ENCODE results near the gene CLEC10A.
A peak's percentile ranks its signal among the peaks of the same experiment; 100 is the strongest.
"Not testable (repeated sequence)": the region's sequence is repeated elsewhere in the genome, so short reads cannot be mapped to it uniquely, and the experiment has no call there.

The CLEC10A gene

DNA sequence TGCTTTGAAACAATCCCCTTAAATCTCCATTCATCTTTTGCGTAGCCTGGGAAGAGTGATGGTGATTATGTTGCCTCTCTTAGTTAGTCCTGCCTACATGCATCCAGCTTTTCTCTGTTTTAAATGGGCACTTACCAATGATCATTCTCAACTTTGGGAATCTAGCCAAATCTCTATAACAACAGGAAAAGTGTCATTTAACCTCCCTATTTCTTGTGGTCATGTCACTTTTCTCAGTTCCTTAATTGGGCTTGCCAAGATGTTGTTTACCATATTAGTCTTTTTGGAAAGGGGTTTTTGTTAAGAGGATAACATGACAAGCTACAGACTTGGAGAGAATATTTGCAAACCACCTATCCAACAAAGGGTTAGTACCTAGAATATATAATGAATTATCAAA lies 15.6 kb upstream of the CLEC10A start:
- no peak for DNase-seq (ENCODE audit: insufficient read length, low spot score)
- FAIRE-seq, result peak; percentile 78
- TF ChIP-seq SPI1 (IDR thresholded peaks at IDR 0.05; ENCODE audit: low read depth, low read length) (peak; percentile 96), POU2F2 (IDR thresholded peaks at IDR 0.05; ENCODE audit: low read depth, low read length) (no peak), POLR2A (IDR thresholded peaks at IDR 0.05; ENCODE audit: low read depth, low read length) (no peak), TAF1 (IDR thresholded peaks at IDR 0.05; ENCODE audit: low read depth, low read length) (no peak), PAX5 (IDR thresholded peaks at IDR 0.05; ENCODE audit: insufficient read depth, low read length, severe bottlenecking) (no peak), POLR2AphosphoS5 (IDR thresholded peaks at IDR 0.05; ENCODE audit: low read depth, low read length) (no peak)

DNA sequence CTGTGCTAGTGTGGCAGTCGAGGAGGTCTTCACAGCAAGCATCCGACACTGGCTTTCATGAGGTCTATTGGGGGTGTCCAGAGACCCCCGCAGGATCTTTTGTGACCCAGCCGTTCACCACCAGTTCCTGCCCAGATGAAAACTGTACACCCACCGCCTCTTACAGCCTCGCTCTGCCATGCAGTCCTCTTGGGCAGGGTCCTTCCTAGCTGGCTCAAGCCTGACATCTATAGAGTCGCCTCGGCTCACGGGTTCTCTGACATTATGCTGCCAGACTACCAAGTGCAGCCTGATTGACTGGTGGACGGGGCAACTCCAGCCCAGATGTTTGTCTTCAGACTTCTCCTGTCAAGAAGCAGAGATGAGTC lies 14.6 kb upstream of the CLEC10A start:
- FAIRE-seq (no peak), DNase-seq (ENCODE audit: insufficient read length, low spot score) (no peak)
- no peak for TF ChIP-seq TAF1 (IDR thresholded peaks at IDR 0.05; ENCODE audit: low read depth, low read length)
- TF ChIP-seq POU2F2 (IDR thresholded peaks at IDR 0.05; ENCODE audit: low read depth, low read length), result no peak
- TF ChIP-seq POLR2AphosphoS5 (IDR thresholded peaks at IDR 0.05; ENCODE audit: low read depth, low read length), result no peak
- no peak for TF ChIP-seq POLR2A (IDR thresholded peaks at IDR 0.05; ENCODE audit: low read depth, low read length)
- no peak for TF ChIP-seq SPI1 (IDR thresholded peaks at IDR 0.05; ENCODE audit: low read depth, low read length)
- no peak for TF ChIP-seq PAX5 (IDR thresholded peaks at IDR 0.05; ENCODE audit: insufficient read depth, low read length, severe bottlenecking)

DNA sequence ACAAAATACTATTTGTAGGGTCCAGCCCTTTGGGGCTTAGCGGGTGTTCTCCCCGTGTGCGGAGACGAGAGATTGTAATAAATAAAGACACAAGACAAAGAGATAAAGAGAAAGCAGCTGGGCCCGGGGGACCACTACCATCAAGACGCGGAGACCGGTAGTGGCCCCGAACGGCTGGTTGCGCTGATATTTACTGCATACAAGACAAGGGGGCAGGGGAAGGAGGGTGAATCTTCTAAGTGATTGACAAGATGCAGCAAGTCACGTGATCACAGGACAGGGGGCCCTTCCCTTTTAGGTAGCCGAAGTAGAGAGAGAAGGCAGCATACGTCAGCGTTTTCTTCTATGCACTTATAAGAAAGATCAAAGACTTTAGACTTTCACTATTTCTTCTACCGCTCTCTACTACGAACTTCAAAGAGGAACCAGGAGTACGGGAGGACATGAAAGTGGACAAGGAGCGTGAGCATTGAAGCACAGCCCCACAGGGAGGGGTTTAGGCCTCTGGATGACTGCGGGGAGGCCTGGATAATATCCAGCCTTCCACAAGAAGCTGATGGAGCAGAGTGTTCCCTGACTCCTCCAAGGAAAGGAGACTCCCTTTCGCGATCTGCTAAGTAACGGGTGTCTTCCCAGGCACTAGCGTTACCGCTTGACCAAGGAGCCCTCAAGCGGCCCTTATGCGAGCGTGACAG lies 11.4 kb upstream of the CLEC10A start:
- not testable (repeated sequence) for DNase-seq (ENCODE audit: insufficient read length, low spot score); FAIRE-seq

DNA sequence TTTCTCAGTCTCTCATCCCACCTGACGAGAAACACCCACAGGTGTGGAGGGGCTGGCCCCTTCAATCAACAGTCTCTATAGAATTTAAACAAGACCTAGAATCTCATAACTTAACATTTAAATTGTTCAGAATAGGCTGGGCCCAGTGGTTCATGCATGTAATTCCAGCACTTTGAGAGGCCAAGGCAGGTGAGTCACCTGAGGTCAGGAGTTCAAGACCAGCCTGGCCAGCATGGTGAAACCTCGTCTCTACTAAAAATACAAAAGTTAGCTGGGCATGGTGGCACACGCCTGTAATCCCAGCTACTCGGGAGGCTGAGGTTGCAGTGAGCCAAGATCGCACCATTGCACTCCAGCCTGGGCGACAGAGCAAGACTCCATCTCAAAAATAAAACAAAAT lies 9.5 kb upstream of the CLEC10A start:
- not testable (repeated sequence) for FAIRE-seq; DNase-seq (ENCODE audit: insufficient read length, low spot score)

DNA sequence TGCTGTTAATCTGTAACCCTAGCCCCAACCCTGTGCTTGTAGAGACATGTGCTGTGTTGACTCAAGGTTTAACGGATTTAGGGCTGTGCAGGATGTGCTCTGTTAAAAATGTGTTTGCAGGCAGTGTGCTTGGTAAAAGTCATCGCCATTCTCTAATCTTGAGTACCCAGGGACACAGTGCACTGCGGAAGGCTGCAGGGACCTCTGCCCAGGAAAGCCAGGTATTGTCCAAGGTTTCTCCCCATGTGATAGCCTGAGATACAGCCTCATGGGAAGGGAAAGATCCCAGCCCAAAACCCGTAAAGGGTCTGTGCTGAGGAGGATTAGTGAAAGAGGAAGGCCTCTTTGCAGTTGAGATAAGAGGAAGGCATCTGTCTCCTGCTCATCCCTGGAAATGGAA lies 8.4 kb upstream of the CLEC10A start:
- not testable (repeated sequence) for FAIRE-seq; DNase-seq (ENCODE audit: insufficient read length, low spot score)

DNA sequence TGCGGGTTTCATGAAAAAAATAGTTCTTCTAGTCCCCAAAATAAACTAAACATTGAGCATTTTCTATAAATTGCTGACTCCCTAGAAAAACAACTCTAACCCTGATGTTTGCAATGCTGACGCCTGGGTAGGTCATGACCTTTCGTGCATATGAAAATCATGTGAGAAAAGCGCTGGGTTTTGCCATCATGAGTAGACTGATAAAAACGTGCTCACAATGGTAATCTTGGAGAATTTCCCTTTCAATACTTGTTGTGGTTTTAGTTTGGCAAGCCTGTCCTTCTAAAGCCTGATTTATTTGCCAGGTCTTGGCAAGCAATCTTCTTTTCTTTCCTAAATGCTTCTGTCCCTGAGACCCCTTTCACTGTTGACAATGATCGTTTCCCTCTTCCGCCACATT lies 4.0 kb upstream of the CLEC10A start:
- no peak for FAIRE-seq

DNA sequence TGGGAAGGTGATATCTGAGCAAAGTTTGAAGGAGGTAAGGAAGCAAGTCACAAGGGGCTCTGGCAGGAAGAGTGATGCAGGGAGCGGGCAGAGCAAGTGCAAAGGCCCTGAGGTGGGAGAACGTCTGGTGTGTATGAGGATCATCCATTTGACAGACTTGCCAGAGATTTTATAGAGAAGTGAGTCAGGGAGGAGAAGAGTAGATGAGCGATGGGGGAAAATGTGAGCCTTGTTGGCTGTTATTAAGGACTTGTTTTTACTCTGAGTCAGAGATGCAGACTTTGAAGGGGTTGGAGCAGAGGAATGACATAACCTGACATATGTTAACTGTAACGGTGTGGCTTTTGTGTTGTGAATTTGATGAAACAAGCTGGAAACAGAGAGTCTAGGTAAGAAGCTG lies 3.5 kb upstream of the CLEC10A start:
- DNase-seq (ENCODE audit: insufficient read length, low spot score) (no peak), FAIRE-seq (no peak)
- no peak for TF ChIP-seq POLR2AphosphoS5 (IDR thresholded peaks at IDR 0.05; ENCODE audit: low read depth, low read length)
- no peak for TF ChIP-seq TAF1 (IDR thresholded peaks at IDR 0.05; ENCODE audit: low read depth, low read length)
- TF ChIP-seq POU2F2 (IDR thresholded peaks at IDR 0.05; ENCODE audit: low read depth, low read length), result no peak
- no peak for TF ChIP-seq POLR2A (IDR thresholded peaks at IDR 0.05; ENCODE audit: low read depth, low read length)
- no peak for TF ChIP-seq SPI1 (IDR thresholded peaks at IDR 0.05; ENCODE audit: low read depth, low read length)
- no peak for TF ChIP-seq PAX5 (IDR thresholded peaks at IDR 0.05; ENCODE audit: insufficient read depth, low read length, severe bottlenecking)

More for the DNA sequence above, 4.0 kb upstream of the CLEC10A start:
- TF ChIP-seq POU2F2 (IDR thresholded peaks at IDR 0.05; ENCODE audit: low read depth, low read length) (no peak), SPI1 (IDR thresholded peaks at IDR 0.05; ENCODE audit: low read depth, low read length) (no peak), POLR2AphosphoS5 (IDR thresholded peaks at IDR 0.05; ENCODE audit: low read depth, low read length) (no peak), TAF1 (IDR thresholded peaks at IDR 0.05; ENCODE audit: low read depth, low read length) (no peak), PAX5 (IDR thresholded peaks at IDR 0.05; ENCODE audit: insufficient read depth, low read length, severe bottlenecking) (no peak), POLR2A (IDR thresholded peaks at IDR 0.05; ENCODE audit: low read depth, low read length) (no peak)
- DNase-seq (ENCODE audit: insufficient read length, low spot score), result no peak

DNA sequence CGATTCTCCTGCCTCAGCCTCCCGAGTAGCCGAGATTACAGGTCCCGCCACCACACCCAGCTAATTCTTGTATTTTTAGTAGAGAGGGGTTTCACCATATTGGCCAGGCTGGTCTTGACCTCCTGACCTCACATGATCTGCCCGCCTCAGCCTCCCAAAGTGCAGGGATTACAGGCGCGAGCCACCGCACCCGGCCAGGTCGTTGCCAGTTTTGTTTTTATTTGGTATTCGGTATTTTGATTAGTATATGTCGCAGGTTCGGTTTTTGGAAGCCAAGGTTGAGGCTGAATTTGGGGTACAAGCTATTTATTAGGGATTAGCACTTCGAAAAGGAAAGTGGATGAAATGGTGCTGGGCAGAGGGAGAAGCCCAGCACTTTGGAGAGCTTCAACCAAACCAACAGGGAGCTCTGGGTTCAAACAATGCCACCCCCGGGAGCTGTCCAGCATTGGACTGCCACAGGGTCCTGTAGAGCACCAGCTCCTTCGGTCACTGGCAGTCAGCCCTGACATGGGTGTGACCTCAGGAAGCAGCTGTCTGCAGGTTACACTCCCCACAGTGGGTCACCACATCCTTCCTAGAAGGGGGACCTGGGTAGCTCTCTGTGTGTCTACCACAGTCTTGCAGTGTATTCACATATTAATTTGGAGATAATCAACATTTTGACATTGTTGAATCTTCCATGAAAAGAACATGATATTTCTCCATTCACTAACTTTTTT lies 1.5 kb upstream of the CLEC10A start:
- DNase-seq (ENCODE audit: insufficient read length, low spot score) (no peak), FAIRE-seq (peak; percentile 9)
- TF ChIP-seq SPI1 (IDR thresholded peaks at IDR 0.05; ENCODE audit: low read depth, low read length) (no peak), PAX5 (IDR thresholded peaks at IDR 0.05; ENCODE audit: insufficient read depth, low read length, severe bottlenecking) (no peak), POLR2A (IDR thresholded peaks at IDR 0.05; ENCODE audit: low read depth, low read length) (no peak), POLR2AphosphoS5 (IDR thresholded peaks at IDR 0.05; ENCODE audit: low read depth, low read length) (no peak), POU2F2 (IDR thresholded peaks at IDR 0.05; ENCODE audit: low read depth, low read length) (no peak), TAF1 (IDR thresholded peaks at IDR 0.05; ENCODE audit: low read depth, low read length) (no peak)

DNA sequence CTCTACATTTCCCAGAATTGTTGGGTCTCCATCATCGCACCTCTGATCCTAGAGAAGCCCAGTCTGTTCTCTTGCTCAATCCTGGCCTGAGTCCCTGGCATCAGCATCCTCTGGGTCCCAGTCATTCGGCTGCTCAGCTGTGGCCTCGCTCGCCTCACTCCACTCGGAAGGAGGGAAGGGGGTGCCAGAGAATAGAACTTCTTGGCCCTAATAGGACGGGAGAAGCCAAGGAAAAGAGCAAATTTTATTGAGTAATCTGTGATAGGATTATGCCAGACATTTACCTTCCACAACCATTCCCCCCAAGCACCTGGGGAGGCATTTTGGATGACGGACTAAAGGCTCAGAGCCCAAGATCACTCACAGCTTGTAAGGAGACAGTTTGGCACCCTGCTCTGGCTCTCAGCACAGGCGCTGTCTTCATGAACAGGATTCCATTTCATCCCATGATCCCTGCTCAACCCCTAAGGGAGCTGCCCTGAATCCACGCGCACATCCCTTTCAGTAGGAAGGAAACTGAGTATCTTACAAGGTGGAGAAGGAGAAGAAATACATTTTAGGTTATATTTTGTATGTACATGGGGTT lies 498 bp upstream of the CLEC10A start:
- DNase-seq (ENCODE audit: insufficient read length, low spot score) (no peak), FAIRE-seq (no peak)
- TF ChIP-seq POLR2AphosphoS5 (IDR thresholded peaks at IDR 0.05; ENCODE audit: low read depth, low read length), result no peak
- no peak for TF ChIP-seq SPI1 (IDR thresholded peaks at IDR 0.05; ENCODE audit: low read depth, low read length)
- no peak for TF ChIP-seq TAF1 (IDR thresholded peaks at IDR 0.05; ENCODE audit: low read depth, low read length)
- no peak for TF ChIP-seq POU2F2 (IDR thresholded peaks at IDR 0.05; ENCODE audit: low read depth, low read length)
- TF ChIP-seq POLR2A (IDR thresholded peaks at IDR 0.05; ENCODE audit: low read depth, low read length), result no peak
- no peak for TF ChIP-seq PAX5 (IDR thresholded peaks at IDR 0.05; ENCODE audit: insufficient read depth, low read length, severe bottlenecking)

DNA sequence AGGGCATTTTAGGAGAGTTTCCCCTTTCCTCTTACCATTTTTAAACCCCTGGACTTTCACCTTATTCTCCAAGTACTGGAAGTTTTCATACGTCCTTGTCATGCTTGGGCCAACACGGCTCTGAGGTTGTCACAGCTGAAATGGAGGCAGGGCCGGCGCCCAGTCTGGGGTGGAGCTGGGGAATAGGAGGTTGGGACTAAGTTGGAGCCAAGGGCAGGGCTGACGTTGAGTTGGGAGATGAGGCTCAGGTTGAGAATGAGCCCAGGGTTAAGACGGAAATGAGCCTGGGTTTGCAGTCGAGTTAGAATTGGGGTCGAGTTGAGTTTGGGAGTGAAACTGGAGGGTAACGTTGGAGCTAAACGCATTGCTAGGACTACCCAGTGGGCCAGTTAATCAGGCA lies 1.3 kb downstream of the CLEC10A start:
- TF ChIP-seq SPI1 (IDR thresholded peaks at IDR 0.05; ENCODE audit: low read depth, low read length) (no peak), POLR2A (IDR thresholded peaks at IDR 0.05; ENCODE audit: low read depth, low read length) (no peak), POLR2AphosphoS5 (IDR thresholded peaks at IDR 0.05; ENCODE audit: low read depth, low read length) (no peak), PAX5 (IDR thresholded peaks at IDR 0.05; ENCODE audit: insufficient read depth, low read length, severe bottlenecking) (no peak), POU2F2 (IDR thresholded peaks at IDR 0.05; ENCODE audit: low read depth, low read length) (no peak), TAF1 (IDR thresholded peaks at IDR 0.05; ENCODE audit: low read depth, low read length) (no peak)
- DNase-seq (ENCODE audit: insufficient read length, low spot score) (no peak), FAIRE-seq (no peak)

All from GM12891 (cell line).